ENCODE measurements around the gene MIGA1. TPM values are rescaled to one million over a fixed set of nuclear protein-coding genes. Genes with fewer than 3 reads are reported as not detected.
"Not testable (repeated sequence)": the region's sequence is repeated elsewhere in the genome, so short reads cannot be mapped to it uniquely, and the experiment has no call there.

MIGA1 gene, protein sequence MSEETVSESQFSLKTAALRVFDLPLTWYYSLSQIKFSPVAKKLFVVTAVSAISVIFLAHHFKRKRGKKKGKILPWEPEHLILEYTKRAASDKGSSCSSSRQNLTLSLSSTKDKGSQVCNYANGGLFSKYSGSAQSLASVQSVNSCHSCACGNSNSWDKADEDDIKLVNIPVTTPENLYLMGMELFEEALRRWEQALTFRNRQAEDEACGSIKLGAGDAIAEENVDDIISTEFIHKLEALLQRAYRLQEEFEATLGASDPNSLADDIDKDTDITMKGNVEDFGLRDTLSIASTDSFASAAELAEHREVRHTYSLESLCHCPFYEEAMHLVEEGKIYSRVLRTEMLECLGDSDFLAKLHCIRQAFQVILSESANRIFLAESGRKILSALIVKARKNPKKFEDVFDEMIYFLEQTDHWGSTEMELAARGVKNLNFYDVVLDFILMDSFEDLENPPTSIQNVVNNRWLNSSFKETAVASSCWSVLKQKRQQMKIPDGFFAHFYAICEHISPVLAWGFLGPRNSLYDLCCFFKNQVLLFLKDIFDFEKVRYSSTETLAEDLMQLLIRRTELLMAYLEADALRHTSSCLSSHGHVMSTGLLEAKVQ
- 15.8 TPM for total RNA-seq

DNA sequence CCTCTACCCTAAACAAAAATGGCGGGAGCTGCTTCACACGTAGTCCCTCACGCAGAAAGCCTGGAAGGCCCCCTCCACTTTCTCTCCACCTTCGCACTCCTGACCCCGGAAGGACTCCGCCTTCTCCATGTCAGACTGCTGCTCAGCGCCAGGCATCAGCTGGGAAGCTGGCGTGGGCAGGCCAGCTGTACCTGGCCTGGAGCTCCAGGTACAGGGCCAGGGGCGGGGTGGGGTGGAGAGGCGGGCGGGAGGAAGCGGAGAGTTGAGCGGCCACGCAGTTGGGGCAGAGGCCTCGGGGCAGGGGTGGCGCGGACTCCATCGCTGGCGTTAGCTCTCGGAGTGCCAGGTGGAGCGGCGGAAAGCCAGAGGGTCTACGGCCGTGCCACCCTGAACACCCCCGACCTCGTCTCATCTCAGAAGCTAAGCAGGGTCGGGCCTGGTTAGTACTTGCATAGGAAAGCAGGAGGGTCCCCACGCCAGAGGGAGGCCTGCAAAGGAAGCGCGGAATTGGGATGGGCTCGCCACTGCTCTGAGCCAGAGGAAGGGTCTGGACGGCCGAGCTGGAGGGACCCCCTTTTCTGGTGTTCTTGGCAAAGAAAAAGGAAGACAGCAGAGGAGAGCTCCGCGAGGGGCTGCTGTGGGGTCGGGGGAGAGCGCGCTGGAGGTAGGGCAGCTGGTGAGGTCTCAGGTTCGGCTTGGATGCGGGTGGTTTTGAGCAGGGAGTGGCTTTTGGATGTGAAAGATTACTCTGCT is at the start of gene MIGA1:
MIGA1 (plus strand) TSS at position 121 of the 753 bp plus-strand sequence. CDS start 3,604 bp downstream, outside the sequence.
- peak; percentile 89 for DNase-seq

DNA sequence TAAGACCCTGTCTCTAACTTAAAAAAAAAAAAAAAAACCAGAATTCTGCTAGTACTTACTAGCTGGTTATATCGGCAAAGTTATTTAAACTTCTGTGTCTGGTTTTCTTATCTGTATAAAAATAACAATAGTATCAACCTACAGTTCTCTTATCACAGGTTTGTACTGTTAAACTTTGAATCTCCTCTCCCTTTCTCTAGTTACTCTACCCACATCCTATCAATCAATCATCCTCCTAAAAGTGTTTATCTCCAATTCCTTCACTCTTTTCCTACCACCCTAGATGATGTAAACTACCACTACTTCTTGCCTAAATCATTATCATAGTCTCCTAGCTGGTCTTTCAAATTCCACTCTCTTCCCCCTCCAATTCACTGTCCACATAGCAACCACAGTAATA is 47.4 kb upstream of the MIGA1 start:
- no peak for DNase-seq

DNA sequence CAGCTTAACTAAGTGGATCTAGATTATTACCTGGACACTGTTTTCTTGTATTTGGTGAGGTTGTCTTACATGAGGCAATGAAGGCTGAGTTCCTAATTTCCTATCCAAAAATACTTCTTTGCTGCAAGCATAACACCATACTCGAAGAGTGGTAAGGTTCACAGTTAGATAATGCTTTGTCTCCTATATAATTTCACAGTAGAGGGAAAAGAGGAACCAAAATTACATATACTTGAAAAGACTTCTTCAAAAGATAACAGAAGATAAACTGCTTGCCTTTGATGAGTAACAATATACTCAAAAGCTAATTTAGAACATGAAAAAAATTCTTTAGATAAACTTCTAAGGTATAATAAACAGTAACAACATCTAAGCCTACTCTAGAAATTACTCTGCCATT is 40.2 kb upstream of the MIGA1 start:
- DNase-seq, result no peak

DNA sequence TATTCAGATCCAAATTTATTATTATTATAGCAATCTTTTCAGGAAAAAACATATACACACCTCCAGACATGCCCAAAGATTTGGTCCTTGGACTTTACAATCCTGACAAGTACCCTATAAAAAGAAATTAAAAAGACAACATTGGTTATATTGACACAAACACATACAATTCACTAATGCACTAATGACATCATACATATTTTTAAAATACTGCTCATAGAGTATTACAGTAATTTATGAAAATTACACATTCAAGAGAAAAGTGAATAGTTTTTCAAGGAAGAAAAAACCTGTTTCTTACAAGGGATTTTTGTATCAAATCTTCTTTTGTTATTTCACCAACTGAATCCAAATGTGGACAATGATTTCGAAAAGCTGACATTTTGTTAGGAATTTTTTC is 38.1 kb upstream of the MIGA1 start:
- no peak for DNase-seq

- DNase-seq, result no peak
Measured at GRCh38 chr1:77742011-77742555, 37.4 kb upstream of the MIGA1 start.

GRCh38 chr1:77744576-77744975 is 34.9 kb upstream of the MIGA1 start:
- DNase-seq, result no peak

- not testable (repeated sequence) for DNase-seq
Measured at GRCh38 chr1:77749489-77749888, 30.0 kb upstream of the MIGA1 start.

DNA sequence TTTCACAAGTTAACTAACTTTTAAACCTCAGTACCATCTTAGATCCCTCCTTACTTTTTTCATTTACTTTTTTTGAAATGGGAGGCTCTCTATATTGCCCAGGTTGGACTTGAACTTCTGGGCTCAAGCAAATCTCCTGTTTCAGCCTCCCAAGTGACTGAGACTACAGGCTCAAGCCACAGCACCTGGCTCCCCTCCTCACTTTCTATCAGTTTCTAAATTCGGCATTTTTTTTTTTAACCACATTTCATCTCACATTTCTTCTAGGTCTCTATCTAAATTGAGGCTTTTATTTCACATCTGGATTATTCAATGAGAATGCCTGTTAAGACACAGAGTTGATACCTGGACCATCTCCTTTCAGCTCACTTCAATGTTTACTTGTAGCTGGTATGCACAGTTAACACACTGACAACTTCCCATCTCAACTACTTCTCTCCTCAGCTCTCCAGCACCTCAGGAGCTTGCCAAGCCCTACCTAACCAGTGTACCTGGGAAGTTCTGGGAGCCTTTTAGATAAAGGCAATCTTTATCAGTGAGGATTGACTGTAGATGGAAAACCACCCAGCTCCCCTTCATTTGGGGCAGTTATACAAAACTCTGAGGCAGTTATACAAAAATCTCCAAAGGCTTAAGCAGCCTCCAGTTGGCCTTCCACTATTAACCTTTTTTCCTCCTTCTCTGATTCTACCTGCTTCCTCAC is 23.2 kb upstream of the MIGA1 start:
- DNase-seq, result no peak

GRCh38 chr1:77757066-77757584 is 22.3 kb upstream of the MIGA1 start:
- DNase-seq, result no peak

DNA sequence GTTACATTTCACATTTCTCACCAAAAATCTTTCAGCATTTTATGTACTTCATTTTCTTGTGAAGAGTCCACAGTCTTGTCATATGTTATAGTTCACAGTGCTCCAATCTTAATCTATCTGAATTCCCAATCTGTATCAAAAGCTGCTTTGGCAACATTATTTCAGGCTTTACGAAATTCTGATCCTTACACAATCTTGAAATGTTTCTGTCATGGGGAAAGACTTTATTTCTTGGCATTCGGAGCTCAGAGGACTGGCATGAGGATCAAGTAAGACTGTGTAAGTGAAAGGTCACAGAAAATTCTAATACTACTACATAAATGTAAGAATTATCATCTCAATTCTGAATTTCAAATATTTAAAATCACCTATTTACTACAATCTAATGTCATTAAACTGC is 21.8 kb upstream of the MIGA1 start:
- peak; percentile 61 for DNase-seq

DNA sequence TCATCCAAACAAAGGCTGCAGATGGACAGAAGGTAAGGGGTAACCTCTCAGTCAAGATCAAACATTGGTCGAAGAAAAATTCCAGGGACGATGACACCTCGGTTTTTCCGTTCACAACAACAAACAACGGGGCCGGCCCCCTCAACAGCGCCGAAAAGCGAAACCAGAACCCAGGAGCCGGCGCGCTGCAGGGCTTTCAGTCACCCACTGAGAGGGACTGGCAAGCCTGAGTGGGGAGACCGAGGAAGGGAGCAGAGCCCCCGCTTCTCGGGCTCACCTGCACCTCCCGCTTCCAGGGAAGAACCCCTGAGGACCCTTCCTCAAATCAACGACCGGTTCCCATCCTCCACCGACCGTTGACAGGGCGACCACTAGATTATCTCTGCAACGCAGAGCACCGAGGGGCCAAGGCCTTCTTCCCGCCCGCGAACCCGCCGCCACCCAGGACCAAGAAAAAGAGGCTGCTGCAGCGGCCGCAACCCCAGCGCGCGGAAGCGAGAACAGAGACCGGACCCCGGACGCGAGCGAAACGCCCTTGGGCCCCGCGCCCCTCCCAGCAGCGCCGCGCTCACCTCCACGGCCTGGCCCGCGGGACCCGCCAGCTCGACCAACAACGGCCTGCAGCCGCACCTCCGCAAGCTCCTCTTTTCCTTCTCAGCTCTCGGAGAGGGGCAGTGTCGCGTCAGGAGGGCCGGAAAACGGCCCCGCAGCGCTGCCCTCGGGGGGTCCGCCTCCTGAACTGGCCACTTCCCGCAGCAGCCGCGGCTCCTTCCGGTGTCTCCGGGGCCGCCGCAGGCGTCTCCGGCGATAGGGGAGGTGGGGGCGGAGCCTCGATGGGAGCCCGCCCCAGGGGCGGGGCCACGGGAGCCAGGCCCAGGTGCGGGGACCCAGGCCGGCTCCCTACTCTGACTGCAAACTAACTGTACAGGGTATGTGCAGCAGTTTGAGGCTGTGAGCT is 20.1 kb upstream of the MIGA1 start, which contains the start of gene USP33:
USP33 (minus strand) TSS at position 782 of the 958 bp plus-strand sequence. CDS start 18,155 bp downstream, outside the sequence.
- peak; percentile 42 for DNase-seq

DNA sequence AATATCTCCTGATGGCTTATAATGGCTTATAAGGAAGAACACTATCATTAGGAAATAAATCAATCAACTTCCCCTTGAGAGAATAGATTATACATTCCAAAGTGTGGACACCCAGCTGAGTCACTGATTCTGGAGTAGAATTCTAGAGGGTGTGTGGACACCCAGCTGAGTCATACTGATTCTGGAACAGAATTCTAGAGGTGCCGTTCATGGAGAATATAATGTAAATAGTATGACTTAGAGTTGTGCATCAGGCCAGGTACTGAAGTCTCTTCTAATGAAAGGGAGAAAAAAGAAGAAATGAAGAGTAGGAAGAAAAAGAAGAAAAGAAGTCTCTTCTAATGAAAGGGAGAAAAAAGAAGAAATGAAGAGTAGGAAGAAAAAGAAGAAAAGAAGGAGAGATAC is 17.4 kb upstream of the MIGA1 start:
- DNase-seq, result no peak

- no peak for DNase-seq
Measured at GRCh38 chr1:77768006-77768405, 11.4 kb upstream of the MIGA1 start.

- no peak for DNase-seq
Measured at GRCh38 chr1:77776007-77776700, 3.3 kb upstream of the MIGA1 start.

GRCh38 chr1:77781683-77782082 is 2.2 kb downstream of the MIGA1 start:
- DNase-seq, result no peak

DNA sequence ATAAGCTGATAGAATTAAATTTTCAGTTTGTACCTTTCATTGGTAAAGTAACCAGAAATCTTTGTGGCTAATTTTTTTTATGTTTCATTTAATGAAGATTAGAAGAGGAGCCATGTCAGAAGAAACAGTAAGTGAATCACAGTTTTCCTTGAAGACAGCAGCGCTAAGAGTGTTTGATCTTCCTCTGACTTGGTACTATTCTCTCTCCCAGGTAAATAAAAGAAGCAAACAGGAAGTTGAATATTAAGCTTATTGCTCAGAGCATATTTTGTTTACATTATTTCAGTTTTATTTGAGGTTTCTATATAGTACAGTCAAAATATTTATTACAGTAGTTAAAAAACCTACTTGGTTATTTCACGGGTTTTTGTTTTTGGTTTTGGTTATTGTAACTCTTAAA is 3.7 kb downstream of the MIGA1 start:
- no peak for DNase-seq

DNA sequence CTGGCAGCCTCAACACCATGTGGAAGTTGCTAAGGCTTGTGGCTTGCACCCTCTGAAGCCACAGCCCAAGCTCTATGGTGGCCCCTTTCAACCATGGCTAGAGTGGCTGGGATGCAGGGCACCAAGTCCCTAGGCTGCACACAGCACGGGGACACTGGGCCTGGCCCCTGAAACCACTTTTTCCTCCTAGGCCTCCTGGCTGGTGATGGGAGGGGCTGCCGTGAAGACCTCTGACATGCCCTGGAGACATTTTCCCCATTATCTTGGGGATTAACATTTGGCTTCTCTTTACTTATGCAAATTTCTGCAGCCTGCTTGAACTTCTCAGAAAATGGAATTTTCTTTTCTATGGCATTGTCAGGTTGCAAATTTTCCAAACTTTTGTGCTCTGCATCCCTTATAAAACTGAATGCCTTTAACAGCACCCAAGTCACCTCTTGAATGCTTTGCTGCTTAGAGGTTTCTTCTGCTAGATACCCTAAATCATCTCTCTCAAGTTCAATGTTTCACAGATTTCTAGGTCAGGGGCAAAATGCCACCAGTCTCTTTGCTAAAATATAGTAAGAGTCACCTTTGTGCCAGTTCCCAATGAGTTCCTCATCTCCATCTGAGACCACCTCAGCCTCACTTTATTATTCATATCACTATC is 6.8 kb downstream of the MIGA1 start:
- DNase-seq, result not testable (repeated sequence)

GRCh38 chr1:77794550-77794949 is 15.1 kb downstream of the MIGA1 start:
- no peak for DNase-seq

- no peak for DNase-seq
Measured at GRCh38 chr1:77796695-77797405, 17.4 kb downstream of the MIGA1 start.

Data from skin of body (tissue), 2 donors.